Liver (tissue), 3 donors: ENCODE measurements around the gene BCAS1.

Source experiments
- ATF3 ChIP-seq: IDR thresholded peaks from 2 replicates; pipeline ENCODE4 v1.6.1; 2016; ENCODE audit warnings: antibody characterized with exemption
- CTCF ChIP-seq: fragments of 150-350 bp; IDR thresholded peaks from 2 replicates; pipeline ENCODE4 v1.5.1; 2017; ENCODE audit warnings: improper control_type of control experiment, low read depth, low read length; ENCODE audit not compliant: missing input control
- RAD21 ChIP-seq, 2 donors: IDR thresholded peaks; 2 replicates each; pipeline ENCODE4 v1.6.1; 2016; ENCODE audit warnings: antibody characterized with exemption in 2 of 2, mild to moderate bottlenecking in 2 of 2
- donor health status: healthy.
- donor health status: healthy.

- TF ChIP-seq CTCF (no peak), ATF3 (no peak), RAD21 (IDR thresholded peaks at IDR 0.05) (no peak)
Observed at GRCh38 chr20:53994088-53994487, 76.3 kb downstream of the BCAS1 start.
